Progenitor cell of endocrine pancreas (in vitro differentiated cells): Measurements from ENCODE around the gene STXBP5. TPM values are rescaled to one million over a fixed set of nuclear protein-coding genes. Genes with fewer than 3 reads are reported as not detected.
"Not testable (repeated sequence)": the region's sequence is repeated elsewhere in the genome, so short reads cannot be mapped to it uniquely, and the experiment has no call there.

Experiments
- DNase-seq: peaks from one replicate; pipeline ENCODE4 v3.0.0; 2021; ENCODE audit warnings: low spot score; ENCODE audit not compliant: unreplicated experiment
- H3K27ac Mint-ChIP-seq: 2 replicates; pipeline ENCODE4 v1.8.0; 2021; ENCODE audit warnings: mild to moderate bottlenecking, moderate library complexity, mixed read lengths
- H3K27me3 Mint-ChIP-seq: 2 replicates; pipeline ENCODE4 v1.8.0; 2021; ENCODE audit warnings: mixed read lengths
- H3K36me3 Mint-ChIP-seq: 2 replicates; pipeline ENCODE4 v1.8.0; 2022; ENCODE audit warnings: mixed read lengths; ENCODE audit not compliant: insufficient read depth
- H3K4me1 Mint-ChIP-seq: 2 replicates; pipeline ENCODE4 v1.8.0; 2021; ENCODE audit warnings: low read depth, mixed read lengths
- H3K4me3 Mint-ChIP-seq: 2 replicates; pipeline ENCODE4 v1.8.0; 2021; ENCODE audit warnings: low read depth, mild to moderate bottlenecking, moderate library complexity, mixed read lengths
- H3K9me3 Mint-ChIP-seq: 2 replicates; pipeline ENCODE4 v1.8.0; 2021; ENCODE audit warnings: low read depth, mixed read lengths
- CTCF ChIP-seq: fragments of 200-600 bp; sonication (generic); IDR thresholded peaks from one replicate; pipeline ENCODE4 v1.5.0; 2021; ENCODE audit warnings: antibody characterized with exemption, mild to moderate bottlenecking; ENCODE audit not compliant: unreplicated experiment
- total RNA-seq: library from RNA; stranded (reverse); gene quantifications from 2 replicates; pipeline ENCODE4 v1.2.1, GENCODE V29; 2021

Gene STXBP5
- total RNA-seq, 1 donor from 2014 or later = 43.0 TPM

- Mint-ChIP-seq H3K4me3 (no peak overlapping the region), H3K4me1 (no peaks in the 10 kb centered on the region), H3K27me3 (no peaks in the 10 kb centered on the region), H3K27ac (no peak overlapping the region), H3K9me3 (no peaks in the 10 kb centered on the region), H3K36me3 (peaks cover 20% of the 10 kb centered on the region)
- DNase-seq = no peak
- TF ChIP-seq CTCF = no peak
These were observed 167.1 kb downstream of the STXBP5 start for GRCh38 chr6:147371325-147371724.

- Mint-ChIP-seq H3K27ac (no peak overlapping the region), H3K4me1 (no peaks in the 10 kb centered on the region), H3K4me3 (no peak overlapping the region), H3K36me3 (peaks cover 17% of the 10 kb centered on the region), H3K9me3 (no peaks in the 10 kb centered on the region), H3K27me3 (no peaks in the 10 kb centered on the region)
- DNase-seq = no peak
- TF ChIP-seq CTCF = no peak
These were observed 168.6 kb downstream of the STXBP5 start for GRCh38 chr6:147372806-147373205.

GRCh38 chr6:147378819-147379218, 174.6 kb downstream of the STXBP5 start:
- no peak for DNase-seq
- H3K27me3 Mint-ChIP-seq = no peaks in the 10 kb centered on the region
- peaks cover 49% of the 10 kb centered on the region for H3K36me3 Mint-ChIP-seq
- H3K27ac Mint-ChIP-seq = no peak overlapping the region
- H3K4me1 Mint-ChIP-seq = no peaks in the 10 kb centered on the region
- H3K4me3 Mint-ChIP-seq = no peak overlapping the region
- H3K9me3 Mint-ChIP-seq = peaks cover 17% of the 10 kb centered on the region
- no peak for TF ChIP-seq CTCF

GRCh38 chr6:147380841-147381240, 176.6 kb downstream of the STXBP5 start:
- Mint-ChIP-seq H3K9me3 (peaks cover 17% of the 10 kb centered on the region), H3K36me3 (peaks cover 51% of the 10 kb centered on the region)
- not testable (repeated sequence) for H3K4me1 Mint-ChIP-seq, H3K27me3 Mint-ChIP-seq, H3K4me3 Mint-ChIP-seq, DNase-seq, H3K27ac Mint-ChIP-seq

- H3K9me3 Mint-ChIP-seq = peaks cover 17% of the 10 kb centered on the region
- H3K27me3 Mint-ChIP-seq = no peaks in the 10 kb centered on the region
- no peak overlapping the region for H3K4me3 Mint-ChIP-seq
- peaks cover 49% of the 10 kb centered on the region for H3K36me3 Mint-ChIP-seq
- no peak for TF ChIP-seq CTCF
- no peak overlapping the region for H3K27ac Mint-ChIP-seq
- H3K4me1 Mint-ChIP-seq = no peaks in the 10 kb centered on the region
- DNase-seq = no peak
These were observed 177.5 kb downstream of the STXBP5 start for GRCh38 chr6:147381712-147382111.

- H3K27me3 Mint-ChIP-seq = no peaks in the 10 kb centered on the region
- peak; percentile 66 for TF ChIP-seq CTCF
- DNase-seq = no peak
These were observed 178.8 kb downstream of the STXBP5 start for GRCh38 chr6:147382945-147383554.

More at GRCh38 chr6:147382945-147383554, 178.8 kb downstream of the STXBP5 start:
- Mint-ChIP-seq H3K36me3 (peaks cover 42% of the 10 kb centered on the region), H3K27ac (no peak overlapping the region), H3K9me3 (peaks cover 17% of the 10 kb centered on the region), H3K4me1 (no peaks in the 10 kb centered on the region), H3K4me3 (no peak overlapping the region)
